Neural progenitor cell (in vitro differentiated cells): ENCODE results near the gene DCTPP1.

ENCODE experiments used
- CTCF ChIP-seq: fragments of 200-600 bp; sonication (generic); IDR thresholded peaks from 2 replicates; pipeline ENCODE4 v1.5.1; 2017; ENCODE audit warnings: antibody characterized with exemption, mild to moderate bottlenecking
- EZH2 ChIP-seq: fragments of 200-600 bp; sonication (generic); IDR thresholded peaks from 2 replicates; pipeline ENCODE4 v1.6.1; 2017; ENCODE audit warnings: antibody characterized with exemption, mild to moderate bottlenecking, moderate library complexity

GRCh38 chr16:30445149-30445407 lies 15.2 kb upstream of the DCTPP1 start:
- TF ChIP-seq CTCF (no peak), EZH2 (no peak)
